ENCODE results near the gene NOP16. TPM values are rescaled to one million over a fixed set of nuclear protein-coding genes. Genes with fewer than 3 reads are reported as not detected.

NOP16 gene
- total RNA-seq, 4 donors from 2014 or later = 11.5 to 22.5 (median 12.1) TPM

DNA sequence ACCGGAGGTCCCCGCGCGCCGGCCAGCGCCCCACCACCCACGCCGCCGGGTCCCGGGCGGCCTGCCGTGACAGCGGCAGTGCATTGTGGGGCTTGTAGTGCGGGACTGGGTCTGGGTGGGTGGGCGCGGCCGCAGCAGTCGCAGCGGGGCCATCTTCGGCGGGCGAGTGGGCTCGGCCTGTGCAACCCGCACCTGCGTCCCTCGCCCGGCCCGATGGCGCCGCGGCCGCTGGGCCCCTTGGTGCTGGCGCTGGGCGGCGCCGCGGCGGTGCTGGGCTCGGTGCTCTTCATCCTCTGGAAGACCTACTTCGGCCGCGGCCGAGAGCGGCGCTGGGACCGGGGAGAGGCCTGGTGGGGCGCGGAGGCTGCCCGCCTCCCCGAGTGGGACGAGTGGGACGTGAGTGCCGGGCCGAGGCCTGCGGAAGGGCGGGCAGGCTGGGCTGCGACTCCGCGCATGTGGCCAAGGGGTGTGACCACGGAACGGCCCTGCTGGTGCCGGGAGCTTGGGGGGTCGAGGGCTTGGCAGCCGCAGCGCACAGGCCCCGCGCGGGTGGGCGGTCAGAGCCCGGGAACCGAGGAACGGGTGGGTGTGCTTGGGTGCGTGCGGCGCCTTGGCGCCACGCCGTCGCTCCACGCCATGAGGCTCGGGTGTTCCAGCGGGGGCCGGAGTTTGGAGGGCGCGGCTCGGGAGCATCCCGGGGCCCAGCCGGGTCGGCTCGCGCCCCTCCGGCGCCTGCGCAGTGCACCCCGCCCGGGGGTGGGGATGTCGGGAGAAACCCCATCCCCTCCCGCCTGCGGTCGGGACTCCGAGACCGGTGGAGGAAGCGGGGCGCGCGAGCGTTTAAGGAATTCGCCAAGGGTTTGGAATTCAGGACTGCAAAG, 22.8 kb downstream of the NOP16 start, which contains the start of gene ARL10:
TSS of gene ARL10 (plus strand) at position 137 of the 881 bp plus-strand sequence. CDS start at position 214, 77 bp downstream.
- DNase-seq (ENCODE audit: low spot score in 2 of 2) = peak in 1 of 2 donors; percentile 89
- intact Hi-C loops (cut with DNase I; ENCODE audit: low total_unique reads) = no loop called here
- 0 to 1% methylated on average over 32 to 84 of the region's 108 CpGs for WGBS, 2 donors
- H3K4me3 ChIP-seq (ENCODE audit: low read depth, poor library complexity, severe bottlenecking) = peak within 1 kb of the TSS; percentile 70
- TF ChIP-seq POLR2A (IDR thresholded peaks at IDR 0.05) = no peak
- TF ChIP-seq, protein P1, sequence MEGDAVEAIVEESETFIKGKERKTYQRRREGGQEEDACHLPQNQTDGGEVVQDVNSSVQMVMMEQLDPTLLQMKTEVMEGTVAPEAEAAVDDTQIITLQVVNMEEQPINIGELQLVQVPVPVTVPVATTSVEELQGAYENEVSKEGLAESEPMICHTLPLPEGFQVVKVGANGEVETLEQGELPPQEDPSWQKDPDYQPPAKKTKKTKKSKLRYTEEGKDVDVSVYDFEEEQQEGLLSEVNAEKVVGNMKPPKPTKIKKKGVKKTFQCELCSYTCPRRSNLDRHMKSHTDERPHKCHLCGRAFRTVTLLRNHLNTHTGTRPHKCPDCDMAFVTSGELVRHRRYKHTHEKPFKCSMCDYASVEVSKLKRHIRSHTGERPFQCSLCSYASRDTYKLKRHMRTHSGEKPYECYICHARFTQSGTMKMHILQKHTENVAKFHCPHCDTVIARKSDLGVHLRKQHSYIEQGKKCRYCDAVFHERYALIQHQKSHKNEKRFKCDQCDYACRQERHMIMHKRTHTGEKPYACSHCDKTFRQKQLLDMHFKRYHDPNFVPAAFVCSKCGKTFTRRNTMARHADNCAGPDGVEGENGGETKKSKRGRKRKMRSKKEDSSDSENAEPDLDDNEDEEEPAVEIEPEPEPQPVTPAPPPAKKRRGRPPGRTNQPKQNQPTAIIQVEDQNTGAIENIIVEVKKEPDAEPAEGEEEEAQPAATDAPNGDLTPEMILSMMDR (IDR thresholded peaks at IDR 0.05) = no peak

DNA sequence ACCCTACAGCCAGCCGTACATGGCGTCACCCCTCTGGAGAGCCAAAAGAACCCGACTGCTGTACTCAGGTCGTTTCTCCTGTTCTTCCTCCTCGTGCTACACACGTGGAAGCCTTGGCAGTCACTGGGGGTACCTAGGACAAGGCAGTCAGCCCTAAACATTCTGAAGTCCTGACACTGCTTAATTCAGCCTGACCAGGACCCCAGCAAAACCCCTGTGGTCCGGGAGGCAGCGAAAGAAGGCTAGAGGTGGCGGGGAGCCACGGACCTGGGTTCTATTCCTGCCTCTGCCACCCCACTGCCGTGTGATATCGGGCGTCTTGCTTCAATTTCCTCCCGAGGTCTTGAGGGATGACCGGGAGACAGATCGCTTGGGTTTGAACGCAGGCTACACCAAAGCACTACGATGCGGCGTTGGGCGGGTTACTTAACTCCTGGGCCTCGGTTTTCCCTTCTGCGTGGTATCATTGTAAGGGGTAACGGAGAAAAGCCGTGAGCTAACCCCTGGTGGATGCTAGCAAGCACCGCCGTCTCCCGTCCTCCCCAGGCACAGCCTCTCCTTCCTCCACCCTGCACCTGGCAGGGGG, 23.5 kb downstream of the NOP16 start:
- WGBS, 2 donors = 22 to 27% methylated on average over 23 to 28 of the region's 28 CpGs
- DNase-seq (ENCODE audit: low spot score in 2 of 2) = no peak
- no peak for TF ChIP-seq POLR2A (IDR thresholded peaks at IDR 0.05)
- intact Hi-C loops (cut with DNase I; ENCODE audit: low total_unique reads) = no loop called here
- peak overlapping the region; percentile 70 for H3K4me3 ChIP-seq (ENCODE audit: low read depth, poor library complexity, severe bottlenecking)

DNA sequence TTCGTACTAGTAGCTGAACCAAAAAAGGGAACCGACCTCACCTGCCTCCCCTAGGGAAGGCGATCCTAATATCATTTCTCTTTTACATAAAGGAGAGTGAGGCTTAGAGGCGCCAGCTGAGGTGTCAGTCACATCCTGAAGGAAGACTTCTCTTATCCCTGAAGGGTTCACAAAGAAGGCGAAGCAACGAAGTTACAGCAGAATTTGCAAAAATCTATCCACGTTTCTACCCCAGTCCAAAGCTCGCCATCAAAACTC, 26.2 kb downstream of the NOP16 start:
- no peak overlapping the region for H3K4me3 ChIP-seq (ENCODE audit: low read depth, poor library complexity, severe bottlenecking)
- 61 to 72% methylated on average over 8 of the region's 8 CpGs for WGBS, 2 donors
- no peak for TF ChIP-seq POLR2A (IDR thresholded peaks at IDR 0.05)
- TF ChIP-seq, protein P1 (IDR thresholded peaks at IDR 0.05) = no peak
- DNase-seq (ENCODE audit: low spot score in 2 of 2) = no peak
- intact Hi-C loops (cut with DNase I; ENCODE audit: low total_unique reads) = no loop called here

DNA sequence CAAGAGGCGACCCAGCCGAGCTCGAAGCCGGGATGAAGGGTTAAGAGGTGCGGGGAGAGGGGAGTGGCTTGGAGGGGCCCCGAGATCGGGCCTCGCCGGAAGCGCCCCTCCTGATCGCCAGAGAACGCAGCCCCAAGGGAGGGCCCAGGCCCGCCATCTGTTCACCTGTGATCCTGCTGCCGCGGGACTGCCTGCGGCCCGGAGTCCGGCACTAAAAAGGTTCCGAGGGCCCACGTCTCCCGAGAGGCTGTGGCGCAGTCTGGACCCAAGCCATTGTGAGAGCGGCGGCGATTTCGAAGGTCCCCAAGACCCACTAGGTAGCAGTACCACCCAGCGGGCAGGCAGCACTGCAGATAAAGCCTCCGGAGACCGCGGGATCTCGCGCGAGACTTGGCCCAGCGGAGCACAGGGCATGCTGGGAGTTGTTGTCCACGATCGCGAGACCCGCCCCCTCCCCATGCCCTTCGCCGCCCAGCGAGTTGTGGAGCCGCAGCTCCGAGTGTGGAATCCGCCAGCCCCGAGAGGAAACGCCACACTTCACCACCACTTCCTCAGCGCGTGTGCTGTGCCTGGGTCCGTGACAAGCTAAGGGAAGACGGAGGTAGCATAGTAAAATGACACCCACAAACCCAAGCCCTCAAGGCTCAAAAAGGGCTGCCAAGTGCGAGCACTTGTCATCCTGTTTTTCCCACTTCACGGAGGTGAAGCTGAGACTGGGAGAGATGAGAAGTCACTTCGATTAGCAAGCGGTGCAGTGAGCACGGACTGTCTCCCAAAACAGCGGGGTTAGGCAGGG, 26.8 kb downstream of the NOP16 start, which contains the start of gene KIAA1191:
TSS of gene KIAA1191 (minus strand) at position 328 of the 796 bp plus-strand sequence. CDS start 2,256 bp downstream, outside the sequence.
- peak; percentile 93 to 98 for DNase-seq (ENCODE audit: low spot score in 2 of 2)
- intact Hi-C loops (cut with DNase I; ENCODE audit: low total_unique reads) = no loop called here
- H3K4me3 ChIP-seq (ENCODE audit: low read depth, poor library complexity, severe bottlenecking) = peak within 1 kb of the TSS; percentile 89
- TF ChIP-seq, protein P1 (IDR thresholded peaks at IDR 0.05) = no peak
- no peak for TF ChIP-seq POLR2A (IDR thresholded peaks at IDR 0.05)
- WGBS, 2 donors = 1% methylated on average over 40 to 47 of the region's 56 CpGs

DNA sequence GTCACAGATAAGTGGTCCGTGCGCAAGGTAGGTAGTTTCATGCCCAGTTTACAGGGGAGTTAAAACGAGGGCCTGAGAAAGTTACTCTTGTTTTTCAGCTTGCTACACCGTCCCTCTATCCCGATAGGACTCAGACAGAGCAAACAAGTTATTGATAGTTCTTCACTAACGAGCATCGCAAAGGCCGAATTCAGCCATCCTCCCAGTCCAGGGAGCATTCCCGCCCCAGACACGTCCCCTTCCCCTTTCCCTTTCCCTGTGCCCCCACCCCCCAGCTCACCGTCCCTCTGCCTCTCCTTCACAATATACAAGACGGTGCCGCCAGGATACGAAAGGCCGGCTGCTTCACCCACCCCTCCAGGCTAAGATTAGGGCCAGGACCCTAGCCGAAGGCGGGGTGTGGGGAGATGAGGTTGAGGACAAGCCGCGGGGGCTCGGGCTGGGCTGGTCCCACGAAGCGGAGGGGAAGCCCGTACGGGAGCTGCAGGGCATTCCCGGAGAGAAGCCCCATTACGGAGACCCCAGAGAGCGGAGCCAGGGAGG, 27.4 kb downstream of the NOP16 start:
- intact Hi-C loops (cut with DNase I; ENCODE audit: low total_unique reads) = no loop called here
- H3K4me3 ChIP-seq (ENCODE audit: low read depth, poor library complexity, severe bottlenecking) = peak overlapping the region; percentile 89
- 2 to 4% methylated on average over 20 to 27 of the region's 27 CpGs for WGBS, 2 donors
- DNase-seq (ENCODE audit: low spot score in 2 of 2) = no peak
- no peak for TF ChIP-seq POLR2A (IDR thresholded peaks at IDR 0.05)
- TF ChIP-seq, protein P1 (IDR thresholded peaks at IDR 0.05) = no peak

Measured in lower leg skin (tissue), 4 donors.